H1 (cell line): ENCODE data around the gene UBXN4. TPM values are rescaled to one million over a fixed set of nuclear protein-coding genes. Genes with fewer than 3 reads are reported as not detected.

Experiments
- ASH2L ChIP-seq: fragments of 200-600, 300-600 bp; sonication (generic); IDR thresholded peaks from one replicate; pipeline ENCODE4 v1.7.1; 2017; ENCODE audit warnings: low read length
- ATF3 ChIP-seq: IDR thresholded peaks from 2 replicates; pipeline ENCODE4 v1.6.1; 2011; ENCODE audit warnings: low read depth, mild to moderate bottlenecking, low read length; ENCODE audit not compliant: insufficient read depth
- CBX8 ChIP-seq: fragments of 300-800, 300-1000 bp; sonication (generic); IDR thresholded peaks from 2 replicates; pipeline ENCODE4 v1.7.1; 2016; ENCODE audit warnings: low read depth, low read length, borderline replicate concordance
- CEBPB ChIP-seq: IDR thresholded peaks from 2 replicates; pipeline ENCODE4 v1.6.1; 2012; ENCODE audit warnings: low read depth, low read length
- CHD2 ChIP-seq: IDR thresholded peaks from 2 replicates; pipeline ENCODE4 v1.6.1; 2012; ENCODE audit warnings: low read length, improper control_type of control experiment
- CTCF ChIP-seq, 3 experiments: IDR thresholded peaks; 1 replicate in 2 of 3; 2 replicates in 1 of 3; pipeline versions ENCODE4 v1.5.1 to v1.6.1; 2011; ENCODE audit warnings: low read length in 3 of 3, mild to moderate bottlenecking in 3 of 3, inconsistent platforms in 2 of 3, low read depth in 1 of 3, moderate library complexity in 1 of 3; ENCODE audit not compliant: insufficient read depth in 1 of 3; ENCODE audit errors: control extremely low read depth in 1 of 3
- EGR1 ChIP-seq: IDR thresholded peaks from 2 replicates; pipeline ENCODE4 v1.6.1; 2011; ENCODE audit warnings: low read depth, low read length, borderline replicate concordance
- GABPA ChIP-seq: IDR thresholded peaks from 2 replicates; pipeline ENCODE4 v1.6.1; 2011; ENCODE audit warnings: mild to moderate bottlenecking, low read length, moderate library complexity, borderline replicate concordance; ENCODE audit not compliant: insufficient read depth
- HDAC2 ChIP-seq, 2 experiments: fragments of 300-600 bp in 1 of 2; sonication (generic) in 1 of 2; IDR thresholded peaks; 2 replicates each; pipeline ENCODE4 v1.6.1; 2011 to 2012; ENCODE audit warnings: low read depth in 2 of 2, low read length in 2 of 2, mild to moderate bottlenecking in 2 of 2, moderate library complexity in 2 of 2, borderline replicate concordance in 1 of 2, inconsistent platforms in 1 of 2
- HDAC6 ChIP-seq: IDR thresholded peaks from one replicate; pipeline ENCODE4 v1.7.1; 2012; ENCODE audit warnings: low read depth, mild to moderate bottlenecking, inconsistent platforms, low read length, moderate library complexity
- KDM4A ChIP-seq: IDR thresholded peaks from one replicate; pipeline ENCODE4 v1.7.1; 2012; ENCODE audit warnings: low read depth, mild to moderate bottlenecking, moderate library complexity, low read length, inconsistent platforms; ENCODE audit not compliant: severe bottlenecking
- NRF1 ChIP-seq: IDR thresholded peaks from 2 replicates; pipeline ENCODE4 v1.6.1; 2011; ENCODE audit warnings: mild to moderate bottlenecking, low read depth, low read length, improper control_type of control experiment
- POLR2A ChIP-seq, 2 experiments: IDR thresholded peaks; 1 replicate in 1 of 2; 2 replicates in 1 of 2; pipeline ENCODE4 v1.6.1; 2011; ENCODE audit warnings: low read depth in 2 of 2, low read length in 2 of 2, mild to moderate bottlenecking in 2 of 2; ENCODE audit errors: control extremely low read depth in 1 of 2
- RFX5 ChIP-seq: IDR thresholded peaks from 2 replicates; pipeline ENCODE4 v1.6.1; 2011; ENCODE audit warnings: low read depth, low read length, improper control_type of control experiment, borderline replicate concordance
- RNF2 ChIP-seq: fragments of 200-900, 300-1000 bp; sonication (generic); IDR thresholded peaks from 2 replicates; pipeline ENCODE4 v1.7.1; 2016; ENCODE audit warnings: borderline replicate concordance, low read depth, mild to moderate bottlenecking, antibody characterized with exemption, low read length; ENCODE audit not compliant: poor library complexity, severe bottlenecking; ENCODE audit errors: missing control alignments
- SIRT6 ChIP-seq: IDR thresholded peaks from one replicate; pipeline ENCODE4 v1.7.1; 2012; ENCODE audit warnings: low read length, inconsistent platforms
- SUZ12 ChIP-seq: fragments of 200-600 bp; sonication (generic); IDR thresholded peaks from 2 replicates; pipeline ENCODE4 v1.6.1; 2012; ENCODE audit warnings: mild to moderate bottlenecking, inconsistent platforms, low read length, moderate library complexity, mixed read lengths
- TAF1 ChIP-seq: IDR thresholded peaks from 2 replicates; pipeline ENCODE4 v1.6.1; 2011; ENCODE audit warnings: mild to moderate bottlenecking, low read depth, low read length
- YY1 ChIP-seq: IDR thresholded peaks from 2 replicates; pipeline ENCODE4 v1.6.1; 2011; ENCODE audit warnings: low read depth, mild to moderate bottlenecking, low read length
- polyA plus RNA-seq, 7 experiments: library from polyadenylated mRNA; depleted of rRNA in 3 of 7; stranded (reverse) in 5 of 7; unstranded in 2 of 7; fragments of >200 nt in 5 of 7; fragments of 200-250 nt in 2 of 7; gene quantifications; 1 replicate in 5 of 7; 2 replicates in 1 of 7; 4 replicates in 1 of 7; pipeline versions ENCODE4 v1.2.1 to v1.2.3, GENCODE V29; 2011 to 2013; ENCODE audit warnings: missing spikeins in 2 of 7, mixed read lengths in 2 of 7
- total RNA-seq: library from RNA; stranded (reverse); fragmentation: NEBNext Ultra II Directional; extraction: Animal tissue kit (Norgen Biotek cat#: 25700); gene quantifications from 2 replicates; pipeline ENCODE4 v1.2.1, GENCODE V29; 2021
- TF ChIP-seq, protein P1 (sequence below): IDR thresholded peaks from 2 replicates; pipeline ENCODE4 v1.6.1; 2012; ENCODE audit warnings: inconsistent platforms

Gene UBXN4
- total and polyA plus RNA-seq, 2 of the 8 experiments (the other 6 are each of a cell fraction or from before 2014, with no cell fraction given) = 20.1 to 64.2 TPM

DNA sequence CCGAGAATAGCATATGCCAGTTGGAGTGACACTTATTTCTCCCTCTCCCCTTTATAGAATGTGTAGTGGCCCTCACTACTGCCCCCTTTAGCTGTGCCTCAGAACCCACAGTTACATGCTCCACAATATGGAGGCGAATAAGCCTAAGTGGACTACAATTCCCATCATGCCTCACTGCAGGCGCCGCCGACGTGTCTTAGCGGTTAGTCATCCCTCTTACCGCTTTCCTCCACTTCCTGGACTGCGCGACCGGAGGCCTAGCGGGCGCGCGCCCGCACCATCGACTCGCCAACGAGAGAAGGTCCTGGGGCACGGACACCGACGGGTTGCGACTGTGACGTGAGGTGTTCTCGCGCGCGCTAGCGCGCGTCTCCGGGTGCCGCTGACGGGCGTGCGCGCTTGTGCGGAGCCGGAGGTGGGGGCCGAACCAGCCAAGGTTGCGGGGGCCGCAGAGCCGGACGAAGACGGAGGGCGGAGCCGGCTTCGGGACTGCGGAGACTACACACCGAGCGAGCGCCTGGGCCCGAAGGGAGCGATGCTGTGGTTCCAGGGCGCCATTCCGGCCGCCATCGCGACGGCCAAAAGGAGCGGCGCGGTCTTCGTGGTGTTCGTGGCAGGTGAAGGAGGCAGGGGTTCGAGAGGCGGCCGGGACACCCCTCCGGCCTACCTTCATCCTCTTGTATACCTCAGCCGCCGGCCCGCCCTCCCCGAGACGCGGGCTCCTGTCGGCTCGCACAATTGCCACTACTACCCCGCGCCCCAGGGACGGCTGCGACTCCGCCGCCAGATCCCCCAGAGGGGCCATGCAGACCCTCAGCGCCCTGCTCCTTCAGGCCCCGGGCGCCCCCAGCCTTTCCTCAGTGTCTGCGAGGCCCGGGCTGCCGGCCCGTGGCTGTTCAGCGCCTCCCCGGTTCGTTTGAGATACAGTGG is at the start of gene UBXN4 (continued):
- TF ChIP-seq RNF2 (no peak), ATF3 (peak; percentile 76; the same call in 1 of the 2 replicates), CTCF (IDR thresholded peaks at IDR 0.05; ENCODE audit: control extremely low read depth in 1 of 3, insufficient read depth in 1 of 3, low read depth in 1 of 3, low read length in 3 of 3) (peak; percentile 37 to 92 (median 55)), EGR1 (no peak), SIRT6 (no peak), TAF1 (peak; percentile 81), ASH2L (peak; percentile 91), POLR2A (IDR thresholded peaks at IDR 0.05; ENCODE audit: control extremely low read depth in 1 of 2, low read depth in 2 of 2, low read length in 2 of 2) (peak; percentile 60 to 94), CHD2 (peak; percentile 65; the same call in 1 of the 2 replicates), SUZ12 (no peak), KDM4A (peak; percentile 78), HDAC2 (IDR thresholded peaks at IDR 0.05; ENCODE audit: borderline replicate concordance in 1 of 2, low read depth in 2 of 2, low read length in 2 of 2) (peak in 1 of 2 experiments; percentile 68; a peak in 1 of 4 replicates), RFX5 (no peak), CEBPB (no peak; the same call in 1 of the 2 replicates), HDAC6 (no peak), GABPA (no peak), YY1 (peak; percentile 92), NRF1 (no peak), CBX8 (no peak)
- TF ChIP-seq, protein P1, sequence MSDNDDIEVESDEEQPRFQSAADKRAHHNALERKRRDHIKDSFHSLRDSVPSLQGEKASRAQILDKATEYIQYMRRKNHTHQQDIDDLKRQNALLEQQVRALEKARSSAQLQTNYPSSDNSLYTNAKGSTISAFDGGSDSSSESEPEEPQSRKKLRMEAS = peak; percentile 62
